ENCODE results near the gene KLHL20. TPM values are rescaled to one million over a fixed set of nuclear protein-coding genes. Genes with fewer than 3 reads are reported as not detected.
"Not testable (repeated sequence)": the region's sequence is repeated elsewhere in the genome, so short reads cannot be mapped to it uniquely, and the experiment has no call there.

Gene KLHL20
- total RNA-seq, 1 experiment from 2014 or later, result 11.4 TPM

GRCh38 chr1:173682184-173682583 is 32.6 kb upstream of the KLHL20 start:
- Histone ChIP-seq H3K4me3 (ENCODE audit: low read depth in 2 of 2, low read length in 2 of 2) (no peak overlapping the region), H3K4me1 (ENCODE audit: control insufficient read depth, insufficient read depth, low read length) (no peaks in the 10 kb centered on the region), H3K9me3 (ENCODE audit: control insufficient read depth, insufficient read depth, low read depth, low read length) (no peaks in the 10 kb centered on the region), H3K27ac (ENCODE audit: low read length) (no peak overlapping the region), H3K36me3 (ENCODE audit: control insufficient read depth, insufficient read depth, low read length) (no peaks in the 10 kb centered on the region), H3K27me3 (ENCODE audit: control insufficient read depth, insufficient read depth, low read length) (no peaks in the 10 kb centered on the region)
- BruUV-seq (replicated peaks), result no TSS peak
- TF ChIP-seq SIN3A (IDR thresholded peaks at IDR 0.05; ENCODE audit: borderline replicate concordance, insufficient read depth, low read depth, low read length) (no peak), POLR2AphosphoS5 (IDR thresholded peaks at IDR 0.05; ENCODE audit: low read depth, low read length) (no peak), CTCF (IDR thresholded peaks at IDR 0.05) (no peak), TCF7L2 (IDR thresholded peaks at IDR 0.05; ENCODE audit: low read depth, low read length) (no peak)
- TF ChIP-seq, protein P1, sequence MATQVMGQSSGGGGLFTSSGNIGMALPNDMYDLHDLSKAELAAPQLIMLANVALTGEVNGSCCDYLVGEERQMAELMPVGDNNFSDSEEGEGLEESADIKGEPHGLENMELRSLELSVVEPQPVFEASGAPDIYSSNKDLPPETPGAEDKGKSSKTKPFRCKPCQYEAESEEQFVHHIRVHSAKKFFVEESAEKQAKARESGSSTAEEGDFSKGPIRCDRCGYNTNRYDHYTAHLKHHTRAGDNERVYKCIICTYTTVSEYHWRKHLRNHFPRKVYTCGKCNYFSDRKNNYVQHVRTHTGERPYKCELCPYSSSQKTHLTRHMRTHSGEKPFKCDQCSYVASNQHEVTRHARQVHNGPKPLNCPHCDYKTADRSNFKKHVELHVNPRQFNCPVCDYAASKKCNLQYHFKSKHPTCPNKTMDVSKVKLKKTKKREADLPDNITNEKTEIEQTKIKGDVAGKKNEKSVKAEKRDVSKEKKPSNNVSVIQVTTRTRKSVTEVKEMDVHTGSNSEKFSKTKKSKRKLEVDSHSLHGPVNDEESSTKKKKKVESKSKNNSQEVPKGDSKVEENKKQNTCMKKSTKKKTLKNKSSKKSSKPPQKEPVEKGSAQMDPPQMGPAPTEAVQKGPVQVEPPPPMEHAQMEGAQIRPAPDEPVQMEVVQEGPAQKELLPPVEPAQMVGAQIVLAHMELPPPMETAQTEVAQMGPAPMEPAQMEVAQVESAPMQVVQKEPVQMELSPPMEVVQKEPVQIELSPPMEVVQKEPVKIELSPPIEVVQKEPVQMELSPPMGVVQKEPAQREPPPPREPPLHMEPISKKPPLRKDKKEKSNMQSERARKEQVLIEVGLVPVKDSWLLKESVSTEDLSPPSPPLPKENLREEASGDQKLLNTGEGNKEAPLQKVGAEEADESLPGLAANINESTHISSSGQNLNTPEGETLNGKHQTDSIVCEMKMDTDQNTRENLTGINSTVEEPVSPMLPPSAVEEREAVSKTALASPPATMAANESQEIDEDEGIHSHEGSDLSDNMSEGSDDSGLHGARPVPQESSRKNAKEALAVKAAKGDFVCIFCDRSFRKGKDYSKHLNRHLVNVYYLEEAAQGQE (IDR thresholded peaks at IDR 0.05; ENCODE audit: insufficient read depth in 1 of 2, low read depth in 2 of 2, low read length in 1 of 2), result no peak
- intact Hi-C loops (cut with micrococcal nuclease; ENCODE audit: unreplicated experiment) (no loop called here), in situ Hi-C loops (cut with HindIII; ENCODE audit: low pct_unique_long_range_greater_than_20kb, low sequenced_read_pairs) (no loop called here)
- no peak for DNase-seq (ENCODE audit: low read depth, low spot score)
- CTCF ChIA-PET, result interaction anchor here (0.6 kb wide), 1 partner anchor 36 kb away, joined by 6 read pairs; no protein-coding TSS in a partner anchor
- POLR2A ChIA-PET, result no interaction called here
- ATAC-seq, result no peak

- H3K4me1 ChIP-seq (ENCODE audit: control insufficient read depth, insufficient read depth, low read length); CTCF ChIA-PET; in situ Hi-C loops (cut with HindIII; ENCODE audit: low pct_unique_long_range_greater_than_20kb, low sequenced_read_pairs); ATAC-seq; DNase-seq (ENCODE audit: low read depth, low spot score); H3K9me3 ChIP-seq (ENCODE audit: control insufficient read depth, insufficient read depth, low read depth, low read length); POLR2A ChIA-PET; BruUV-seq (replicated peaks); H3K36me3 ChIP-seq (ENCODE audit: control insufficient read depth, insufficient read depth, low read length); H3K4me3 ChIP-seq (ENCODE audit: low read depth in 2 of 2, low read length in 2 of 2); H3K27me3 ChIP-seq (ENCODE audit: control insufficient read depth, insufficient read depth, low read length); intact Hi-C loops (cut with micrococcal nuclease; ENCODE audit: unreplicated experiment); H3K27ac ChIP-seq (ENCODE audit: low read length): not testable (repeated sequence)
Observed at GRCh38 chr1:173683838-173684237, 30.9 kb upstream of the KLHL20 start.

- DNase-seq (ENCODE audit: low read depth, low spot score); H3K4me3 ChIP-seq (ENCODE audit: low read depth in 2 of 2, low read length in 2 of 2); H3K36me3 ChIP-seq (ENCODE audit: control insufficient read depth, insufficient read depth, low read length); CTCF ChIA-PET; H3K27me3 ChIP-seq (ENCODE audit: control insufficient read depth, insufficient read depth, low read length); H3K4me1 ChIP-seq (ENCODE audit: control insufficient read depth, insufficient read depth, low read length); H3K9me3 ChIP-seq (ENCODE audit: control insufficient read depth, insufficient read depth, low read depth, low read length); H3K27ac ChIP-seq (ENCODE audit: low read length); in situ Hi-C loops (cut with HindIII; ENCODE audit: low pct_unique_long_range_greater_than_20kb, low sequenced_read_pairs); BruUV-seq (replicated peaks); POLR2A ChIA-PET; intact Hi-C loops (cut with micrococcal nuclease; ENCODE audit: unreplicated experiment); ATAC-seq: not testable (repeated sequence)
Observed at GRCh38 chr1:173685121-173685520, 29.7 kb upstream of the KLHL20 start.
